CD4-positive, alpha-beta T cell (primary cell): ENCODE measurements around the gene ZNF621. TPM values are rescaled to one million over a fixed set of nuclear protein-coding genes. Genes with fewer than 3 reads are reported as not detected.

ENCODE experiments used
- ATAC-seq: fragments of 200-7000 bp; cut with Tn5 transposase; one replicate; pipeline ENCODE4 v1.10.0; 2022; ENCODE audit warnings: mild to moderate bottlenecking; ENCODE audit not compliant: poor library complexity
- CTCF ChIA-PET: fragments of 350-600 bp; sonication (Branson Sonifier 250); formaldehyde crosslinking; loops from one replicate; lab custom pipeline; 2021; ENCODE audit warnings: antibody characterized with exemption, inconsistent platforms; lab: Charles Lee
- POLR2A ChIA-PET: fragments of 350-600 bp; sonication (Branson Sonifier 250); formaldehyde crosslinking; loops from one replicate; lab custom pipeline; 2021; ENCODE audit warnings: antibody characterized with exemption, inconsistent platforms; lab: Charles Lee
- DNase-seq, 14 experiments: peaks; one replicate each; pipeline ENCODE4 v3.0.0-alpha.2; 2013 to 2020; ENCODE audit warnings: mixed read lengths in 2 of 14
- H3K27ac ChIP-seq, 2 donors: one replicate each; pipeline versions ENCODE4 v1.5.1 to v1.7.0; 2013; ENCODE audit warnings: low read length in 2 of 2, low read depth in 1 of 2, mild to moderate bottlenecking in 1 of 2
- H3K27me3 ChIP-seq, 2 experiments: 1 replicate in 1 of 2; 2 replicates in 1 of 2; pipeline versions ENCODE4 v1.6.1 to v1.7.0; 2013; ENCODE audit warnings: low read length in 2 of 2, control low read depth in 1 of 2, mild to moderate bottlenecking in 1 of 2, moderate library complexity in 1 of 2; ENCODE audit not compliant: insufficient read depth in 2 of 2, control insufficient read depth in 1 of 2
- H3K36me3 ChIP-seq: one replicate; pipeline ENCODE4 v1.6.1; 2013; ENCODE audit warnings: low read length, control low read depth; ENCODE audit not compliant: insufficient read depth
- H3K4me1 ChIP-seq: one replicate; pipeline ENCODE4 v1.6.1; 2013; ENCODE audit warnings: low read length, control low read depth; ENCODE audit not compliant: insufficient read depth
- H3K4me3 ChIP-seq: one replicate; pipeline ENCODE4 v1.5.1; 2013; ENCODE audit warnings: mild to moderate bottlenecking, low read length, moderate library complexity
- H3K9me3 ChIP-seq, 2 experiments: 1 replicate in 1 of 2; 2 replicates in 1 of 2; pipeline versions ENCODE4 v1.6.1 to v1.7.0; 2013; ENCODE audit warnings: low read length in 2 of 2, mild to moderate bottlenecking in 2 of 2, control low read depth in 1 of 2, moderate library complexity in 1 of 2; ENCODE audit not compliant: control insufficient read depth in 1 of 2, insufficient read depth in 1 of 2
- H3K27ac Mint-ChIP-seq: one replicate; pipeline ENCODE4 v1.8.0; 2020; ENCODE audit warnings: mixed read lengths
- H3K27me3 Mint-ChIP-seq: one replicate; pipeline ENCODE4 v1.8.0; 2021; ENCODE audit warnings: mixed read lengths
- H3K36me3 Mint-ChIP-seq: one replicate; pipeline ENCODE4 v1.8.0; 2021; ENCODE audit warnings: low read depth, mixed read lengths
- H3K4me1 Mint-ChIP-seq: one replicate; pipeline ENCODE4 v1.8.0; 2021; ENCODE audit warnings: low read depth, mixed read lengths
- H3K4me3 Mint-ChIP-seq: one replicate; pipeline ENCODE4 v1.8.0; 2020; ENCODE audit warnings: mild to moderate bottlenecking, mixed read lengths
- H3K9me3 Mint-ChIP-seq: one replicate; pipeline ENCODE4 v1.8.0; 2020; ENCODE audit warnings: mixed read lengths
- CTCF ChIP-seq: fragments of 200-600 bp; IDR thresholded peaks from one replicate; pipeline ENCODE4 v1.8.0; 2022; ENCODE audit warnings: antibody characterized with exemption, mild to moderate bottlenecking
- intact Hi-C, 2 experiments: fragments of 100-400 bp; cut with DNase I in 1 of 2; cut with micrococcal nuclease in 1 of 2; formaldehyde crosslinking; loops; one replicate each; pipeline versions ENCODE4 v1.15.1 to v1.9.0; 2023 to 2025; cut with DNase I, micrococcal nuclease
- total RNA-seq, 174 experiments: library from RNA in 2 of 174; stranded (reverse) in 2 of 174; gene quantifications; one replicate each; pipeline ENCODE4 v1.2.3 and lab custom pipeline; 2021 to 2026

Gene ZNF621
- total RNA-seq, 2 experiments from 2014 or later = 8.6 to 8.8 TPM

DNA sequence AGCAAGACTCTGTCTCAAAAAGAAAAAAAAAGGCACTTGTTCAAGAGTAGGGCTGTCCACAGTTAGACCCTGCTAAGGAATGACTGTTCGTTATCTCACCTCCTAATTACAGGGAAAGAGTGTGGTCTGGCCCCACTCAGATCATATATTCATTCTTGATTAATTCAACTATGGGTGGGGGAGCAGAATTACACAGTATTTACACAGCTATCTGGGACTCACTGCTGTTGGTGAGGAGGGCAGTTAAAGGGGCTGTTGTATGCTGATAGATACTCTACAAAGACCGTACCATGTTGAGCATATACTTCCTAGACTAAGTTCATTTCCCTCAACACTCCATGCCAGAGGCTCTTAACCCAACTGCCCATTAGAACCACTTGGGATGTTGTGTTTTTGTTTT lies 22.7 kb upstream of the ZNF621 start:
- POLR2A ChIA-PET = no interaction called here

GRCh38 chr3:40504636-40505430 lies 19.9 kb upstream of the ZNF621 start:
- CTCF ChIA-PET = interaction anchor here (0.9 to 1.9 kb wide), 5 partner anchors 9 to 196 kb away, joined by 3 to 6 read pairs (median 5); partner anchors contain the start of genes EIF1B, RPL14 and ZNF619
- intact Hi-C loops = no loop called here
- Histone ChIP-seq H3K4me1 (peaks cover 7% of the 10 kb centered on the region), H3K36me3 (no peaks in the 10 kb centered on the region), H3K9me3 (no peaks in the 10 kb centered on the region), H3K27ac (no peak overlapping the region), H3K27me3 (no peaks in the 10 kb centered on the region), H3K4me3 (no peak overlapping the region)
- peak overlapping the region; percentile 97 for H3K4me3 Mint-ChIP-seq
- no peaks in the 10 kb centered on the region for H3K9me3 Mint-ChIP-seq
- peaks cover 4% of the 10 kb centered on the region for H3K36me3 Mint-ChIP-seq
- peak overlapping the region; percentile 70 for H3K27ac Mint-ChIP-seq
- ATAC-seq (no peak), DNase-seq (no peak)
- no peak for TF ChIP-seq CTCF
- peaks cover 23% of the 10 kb centered on the region for H3K4me1 Mint-ChIP-seq
- H3K27me3 Mint-ChIP-seq = no peaks in the 10 kb centered on the region
- POLR2A ChIA-PET = interaction anchor here (0.5 to 2.1 kb wide), 8 partner anchors 20 to 1580 kb away, joined by 3 to 16 read pairs (median 4); partner anchors contain the start of genes CTNNB1, RPL14, ZNF619 and ZNF621

More for the DNA sequence above, 22.7 kb upstream of the ZNF621 start:
- H3K9me3 ChIP-seq = no peaks in the 10 kb centered on the region
- peaks cover 4% of the 10 kb centered on the region for H3K36me3 Mint-ChIP-seq
- peaks cover 23% of the 10 kb centered on the region for H3K4me1 Mint-ChIP-seq
- no peak for TF ChIP-seq CTCF
- no peak overlapping the region for H3K4me3 Mint-ChIP-seq
- no peaks in the 10 kb centered on the region for H3K27me3 Mint-ChIP-seq
- H3K4me3 ChIP-seq = no peak overlapping the region
- intact Hi-C loops = no loop called here
- no peak overlapping the region for H3K27ac ChIP-seq
- H3K9me3 Mint-ChIP-seq = no peaks in the 10 kb centered on the region
- no peak overlapping the region for H3K27ac Mint-ChIP-seq
- CTCF ChIA-PET = no interaction called here
- peaks cover 7% of the 10 kb centered on the region for H3K4me1 ChIP-seq
- no peaks in the 10 kb centered on the region for H3K36me3 ChIP-seq
- ATAC-seq = no peak
- H3K27me3 ChIP-seq = no peaks in the 10 kb centered on the region
- no peak for DNase-seq

DNA sequence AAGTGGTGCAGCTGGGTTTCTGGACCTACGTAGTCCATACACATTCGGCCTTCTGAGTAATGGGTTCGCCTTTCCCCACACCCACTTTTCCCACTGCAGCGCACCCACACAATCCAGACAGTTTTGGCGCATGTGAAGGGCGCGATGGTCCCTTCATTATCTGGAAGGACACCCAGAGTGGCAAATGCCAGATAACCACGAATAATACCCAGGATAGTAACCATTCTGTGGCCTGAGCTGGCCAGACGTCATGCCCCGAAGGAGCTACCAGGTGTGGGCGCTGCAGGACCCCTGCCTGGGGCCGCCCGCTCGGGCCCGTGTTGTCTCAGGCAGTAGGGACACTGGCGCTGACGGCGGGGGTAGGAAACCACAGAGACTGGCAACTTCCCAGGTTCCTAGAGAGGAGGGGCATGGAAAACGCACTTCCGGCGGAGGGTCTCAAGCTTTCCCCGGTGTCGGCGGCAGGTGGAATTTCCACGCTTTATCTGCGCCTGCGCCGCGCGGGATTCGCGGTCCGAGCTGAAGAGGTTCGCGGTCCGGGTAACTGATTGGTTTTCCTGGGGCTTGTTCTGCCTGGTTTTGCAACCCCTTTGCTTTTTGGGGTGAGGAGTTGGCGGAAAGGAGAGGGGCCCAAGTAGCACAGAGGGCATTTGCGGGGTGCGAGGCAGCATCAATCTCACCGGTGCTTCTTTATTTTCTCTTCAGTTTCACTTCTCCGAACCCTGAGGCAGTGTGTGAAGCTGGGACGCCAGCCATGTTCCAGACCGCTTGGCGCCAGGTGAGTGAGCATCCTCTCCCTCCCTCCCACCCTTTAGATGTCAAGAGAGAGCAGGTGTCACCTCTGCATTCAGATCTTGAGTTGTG lies 18.9 kb upstream of the ZNF621 start, which contains the start of gene ZNF620:
Gene ZNF620, plus strand, starts transcription at position 441 of the 864 bp plus-strand sequence. Its CDS starts 314 bp downstream, at position 755.
- DNase-seq (peak; percentile 5 to 73 (median 36)), ATAC-seq (peak; percentile 69)
- no peaks in the 10 kb centered on the region for H3K27me3 ChIP-seq
- H3K36me3 ChIP-seq = no peaks in the 10 kb centered on the region
- peak within 1 kb of the TSS; percentile 97 for H3K4me3 Mint-ChIP-seq
- peaks cover 23% of the 10 kb centered on the region for H3K4me1 Mint-ChIP-seq
- no peaks in the 10 kb centered on the region for H3K9me3 Mint-ChIP-seq
- H3K9me3 ChIP-seq = no peaks in the 10 kb centered on the region
- POLR2A ChIA-PET = interaction anchor here (0.6 to 2.1 kb wide), 8 partner anchors 19 to 693 kb away, joined by 3 to 16 read pairs (median 6); partner anchors contain the start of genes CTNNB1, RPL14, ZNF619 and ZNF621
- peak within 1 kb of the TSS; percentile 83 for H3K4me3 ChIP-seq
- H3K4me1 ChIP-seq = peaks cover 7% of the 10 kb centered on the region
- H3K36me3 Mint-ChIP-seq = peaks cover 4% of the 10 kb centered on the region
- H3K27ac Mint-ChIP-seq = peak within 1 kb of the TSS; percentile 70
- TF ChIP-seq CTCF = peak; percentile 31
- H3K27me3 Mint-ChIP-seq = no peaks in the 10 kb centered on the region
- intact Hi-C loops = no loop called here
- H3K27ac ChIP-seq = no peak within 1 kb of the TSS
- CTCF ChIA-PET = interaction anchor here (0.6 to 1.9 kb wide), 6 partner anchors 10 to 197 kb away, joined by 3 to 6 read pairs (median 4); partner anchors contain the start of genes EIF1B, RPL14 and ZNF619
